GM21576 (cell line): ENCODE results near the gene FPGS.

ENCODE experiments used
- ATAC-seq: cut with Tn5 transposase; IDR thresholded peaks from one replicate; pipeline ENCODE4 v1.9.1; 2021; ENCODE audit warnings: mild to moderate bottlenecking, moderate library complexity; ENCODE audit not compliant: unreplicated experiment

Gene FPGS

GRCh38 chr9:127809540-127810377 lies 7.1 kb downstream of the FPGS start:
- ATAC-seq, result no peak

- ATAC-seq, result no peak
These were observed 7.9 kb downstream of the FPGS start for GRCh38 chr9:127810378-127811187.

- ATAC-seq, result no peak
These were observed 9.3 kb downstream of the FPGS start for GRCh38 chr9:127812011-127812410.

- no peak for ATAC-seq
These were observed 10.4 kb downstream of the FPGS start for GRCh38 chr9:127812936-127813675.

GRCh38 chr9:127813686-127814226 lies 11.1 kb downstream of the FPGS start:
- ATAC-seq, result no peak

- no peak for ATAC-seq
These were observed 12.2 kb downstream of the FPGS start for GRCh38 chr9:127814619-127815511.

GRCh38 chr9:127815512-127816361 lies 13.1 kb downstream of the FPGS start:
- no peak for ATAC-seq

- ATAC-seq, result no peak
These were observed 13.7 kb downstream of the FPGS start for GRCh38 chr9:127816362-127816725.

- no peak for ATAC-seq
These were observed 14.0 kb downstream of the FPGS start for GRCh38 chr9:127816728-127817127.

GRCh38 chr9:127817881-127818434 lies 15.3 kb downstream of the FPGS start:
- ATAC-seq, result no peak

- ATAC-seq, result no peak
These were observed 15.9 kb downstream of the FPGS start for GRCh38 chr9:127818574-127818973.

- no peak for ATAC-seq
These were observed 19.4 kb downstream of the FPGS start for GRCh38 chr9:127822108-127822507.

GRCh38 chr9:127825319-127826051 lies 22.8 kb downstream of the FPGS start:
- no peak for ATAC-seq

- no peak for ATAC-seq
These were observed 23.7 kb downstream of the FPGS start for GRCh38 chr9:127826253-127826913.

- ATAC-seq, result no peak
These were observed 25.8 kb downstream of the FPGS start for GRCh38 chr9:127828262-127829031.

- no peak for ATAC-seq
These were observed 26.7 kb downstream of the FPGS start for GRCh38 chr9:127829205-127829906.
